HG03520 (cell line): Measurements from ENCODE around the gene NELFE.
"Not testable (repeated sequence)": the region's sequence is repeated elsewhere in the genome, so short reads cannot be mapped to it uniquely, and the experiment has no call there.

Source experiments
- ATAC-seq: cut with Tn5 transposase; IDR thresholded peaks from one replicate; pipeline ENCODE4 v1.9.1; 2021; ENCODE audit warnings: mild to moderate bottlenecking, moderate library complexity; ENCODE audit not compliant: unreplicated experiment

NELFE gene

GRCh38 chr6:31952140-31952805, 6.5 kb downstream of the NELFE start:
- ATAC-seq: no peak

- no peak for ATAC-seq
These were observed 8.7 kb downstream of the NELFE start for GRCh38 chr6:31949926-31950548.

DNA sequence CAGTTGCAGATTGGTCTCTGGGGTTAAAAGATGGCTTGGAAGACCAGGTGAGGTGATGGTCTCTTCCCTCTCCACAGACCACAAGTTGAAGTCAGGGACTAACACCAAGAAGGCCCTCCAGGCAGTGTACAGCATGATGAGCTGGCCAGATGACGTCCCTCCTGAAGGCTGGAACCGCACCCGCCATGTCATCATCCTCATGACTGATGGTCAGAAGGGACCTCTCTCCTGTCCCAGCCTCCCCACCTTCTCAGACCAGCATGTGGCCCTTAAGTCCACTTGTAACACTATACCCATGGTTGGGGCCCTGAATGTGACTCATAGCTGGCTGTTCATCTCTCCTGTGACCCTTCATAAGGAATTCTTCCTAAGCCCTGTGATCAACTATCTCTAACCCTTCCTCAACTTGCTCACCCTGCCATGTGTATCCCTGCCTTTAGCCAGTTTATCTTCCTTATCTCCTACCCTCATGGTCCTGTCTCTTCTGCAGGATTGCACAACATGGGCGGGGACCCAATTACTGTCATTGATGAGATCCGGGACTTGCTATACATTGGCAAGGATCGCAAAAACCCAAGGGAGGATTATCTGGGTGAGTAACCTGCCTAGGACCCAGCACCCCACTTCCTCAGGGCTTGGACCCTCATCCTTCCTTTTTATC, 9.9 kb downstream of the NELFE start:
- no peak for ATAC-seq

DNA sequence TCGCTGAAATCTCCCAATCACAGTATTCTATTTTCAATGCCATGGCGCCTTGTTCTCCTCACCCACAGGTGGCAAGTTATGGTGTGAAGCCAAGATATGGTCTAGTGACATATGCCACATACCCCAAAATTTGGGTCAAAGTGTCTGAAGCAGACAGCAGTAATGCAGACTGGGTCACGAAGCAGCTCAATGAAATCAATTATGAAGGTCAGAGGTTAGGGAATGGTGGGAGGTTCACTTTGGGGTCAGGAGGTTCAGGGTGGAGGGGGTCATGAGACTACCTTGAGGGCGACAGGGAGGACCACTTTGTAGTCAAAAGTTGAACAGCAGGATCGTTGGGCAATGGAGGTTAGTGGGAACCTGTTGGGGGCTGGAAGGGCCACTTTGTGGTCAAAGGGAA, 10.5 kb downstream of the NELFE start:
- no peak for ATAC-seq

DNA sequence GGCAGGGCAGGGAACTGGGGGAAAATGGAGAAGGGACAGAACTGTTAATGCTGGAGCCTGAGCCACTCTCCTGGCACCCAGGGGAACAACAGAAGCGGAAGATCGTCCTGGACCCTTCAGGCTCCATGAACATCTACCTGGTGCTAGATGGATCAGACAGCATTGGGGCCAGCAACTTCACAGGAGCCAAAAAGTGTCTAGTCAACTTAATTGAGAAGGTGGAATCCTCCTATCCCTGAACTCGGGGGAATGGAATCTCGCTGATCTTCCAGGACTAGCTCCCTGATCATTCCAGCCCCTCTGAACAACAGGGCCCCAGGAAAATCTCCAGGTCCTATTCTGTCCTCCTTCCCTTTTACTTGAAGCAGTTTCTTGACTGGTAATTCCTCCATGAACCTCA, 10.9 kb downstream of the NELFE start:
- no peak for ATAC-seq

DNA sequence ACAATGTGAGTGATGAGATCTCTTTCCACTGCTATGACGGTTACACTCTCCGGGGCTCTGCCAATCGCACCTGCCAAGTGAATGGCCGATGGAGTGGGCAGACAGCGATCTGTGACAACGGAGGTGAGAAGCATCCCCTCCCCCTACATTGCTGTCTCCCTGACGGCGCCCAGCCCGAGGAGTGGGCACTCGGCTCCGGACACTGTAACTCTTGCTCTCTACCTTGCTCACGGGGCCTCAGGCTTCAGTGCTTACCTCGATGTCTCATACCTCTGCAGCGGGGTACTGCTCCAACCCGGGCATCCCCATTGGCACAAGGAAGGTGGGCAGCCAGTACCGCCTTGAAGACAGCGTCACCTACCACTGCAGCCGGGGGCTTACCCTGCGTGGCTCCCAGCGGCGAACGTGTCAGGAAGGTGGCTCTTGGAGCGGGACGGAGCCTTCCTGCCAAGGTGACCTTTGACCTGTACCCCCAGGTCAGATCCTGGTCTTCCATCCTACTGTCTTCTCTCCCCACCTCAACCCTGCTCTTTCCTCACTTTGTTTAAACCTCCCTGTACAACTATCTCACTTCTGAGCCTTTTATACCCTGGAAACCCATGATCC, 11.6 kb downstream of the NELFE start:
- ATAC-seq: no peak

GRCh38 chr6:31946370-31946885, 12.3 kb downstream of the NELFE start:
- ATAC-seq: no peak

DNA sequence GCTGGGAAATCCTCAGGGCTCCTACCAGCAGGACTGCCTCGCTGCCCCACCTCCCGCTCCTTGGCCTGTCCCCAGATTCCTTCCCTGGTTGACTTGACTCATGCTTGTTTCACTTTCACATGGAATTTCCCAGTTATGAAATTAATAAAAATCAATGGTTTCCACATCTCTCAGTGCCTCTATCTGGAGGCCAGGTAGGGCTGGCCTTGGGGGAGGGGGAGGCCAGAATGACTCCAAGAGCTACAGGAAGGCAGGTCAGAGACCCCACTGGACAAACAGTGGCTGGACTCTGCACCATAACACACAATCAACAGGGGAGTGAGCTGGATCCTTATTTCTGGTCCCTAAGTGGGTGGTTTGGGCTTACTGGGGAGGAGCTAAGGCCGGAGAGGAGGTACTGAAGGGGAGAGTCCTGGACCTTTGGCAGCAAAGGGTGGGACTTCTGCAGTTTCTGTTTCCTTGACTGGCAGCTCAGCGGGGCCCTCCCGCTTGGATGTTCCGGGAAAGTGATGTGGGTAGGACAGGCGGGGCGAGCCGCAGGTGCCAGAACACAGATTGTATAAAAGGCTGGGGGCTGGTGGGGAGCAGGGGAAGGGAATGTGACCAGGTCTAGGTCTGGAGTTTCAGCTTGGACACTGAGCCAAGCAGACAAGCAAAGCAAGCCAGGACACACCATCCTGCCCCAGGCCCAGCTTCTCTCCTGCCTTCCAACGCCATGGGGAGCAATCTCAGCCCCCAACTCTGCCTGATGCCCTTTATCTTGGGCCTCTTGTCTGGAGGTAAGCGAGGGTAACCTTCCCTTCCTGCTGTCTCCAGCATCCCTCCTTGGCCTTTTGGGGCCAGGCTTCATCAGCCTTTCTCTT, 13.0 kb downstream of the NELFE start, which contains the start of gene CFB:
CFB (plus strand) TSS at position 589 of the 863 bp plus-strand sequence; CDS start at position 716, 127 bp downstream.
- ATAC-seq: no peak

GRCh38 chr6:31945154-31945506, 13.6 kb downstream of the NELFE start:
- no peak for ATAC-seq

GRCh38 chr6:31943742-31944141, 15.0 kb downstream of the NELFE start:
- ATAC-seq: no peak

DNA sequence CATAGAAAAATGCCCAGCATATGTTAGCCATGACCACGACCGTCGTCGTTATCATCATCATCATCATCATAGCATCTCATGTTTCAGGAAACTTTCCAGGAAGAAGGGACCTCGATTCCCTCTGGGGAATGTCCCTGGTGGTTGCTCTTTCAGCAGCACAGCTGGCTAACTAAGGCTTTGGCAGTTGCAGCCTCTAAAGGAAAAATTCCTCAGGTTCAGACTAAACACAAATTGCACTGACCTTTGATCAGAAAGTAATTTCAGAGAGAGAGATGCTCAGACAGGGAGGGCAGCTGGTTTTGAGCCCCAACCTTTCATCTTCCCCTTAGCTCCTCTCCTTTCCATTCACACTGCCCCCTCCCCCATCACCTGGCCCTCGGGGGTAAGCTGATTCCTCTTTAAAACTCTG, 18.5 kb downstream of the NELFE start:
- ATAC-seq: no peak

- no peak for ATAC-seq
These were observed 22.9 kb downstream of the NELFE start for GRCh38 chr6:31935823-31936222.

- ATAC-seq: no peak
These were observed 23.8 kb downstream of the NELFE start for GRCh38 chr6:31935021-31935420.

- no peak for ATAC-seq
These were observed 25.2 kb downstream of the NELFE start for GRCh38 chr6:31933537-31933936.

- not testable (repeated sequence) for ATAC-seq
These were observed 26.6 kb downstream of the NELFE start for GRCh38 chr6:31932137-31932536.

DNA sequence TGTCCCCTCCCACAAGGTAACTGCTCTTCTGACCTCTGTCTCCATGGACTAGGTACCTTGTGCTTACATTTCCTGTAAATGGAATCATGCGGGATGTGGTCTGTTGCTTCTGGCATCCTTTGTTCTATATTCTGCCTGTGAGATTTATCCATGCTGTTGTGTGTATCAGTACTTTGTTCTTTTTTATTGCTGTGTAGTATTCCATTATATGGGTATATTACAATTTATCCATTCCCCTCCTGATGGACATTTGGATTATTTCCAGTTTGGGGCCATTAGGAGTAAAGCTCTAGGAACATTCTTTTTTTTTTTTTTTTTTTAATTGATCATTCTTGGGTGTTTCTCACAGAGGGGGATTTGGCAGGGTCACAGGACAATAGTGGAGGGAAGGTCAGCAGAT, 27.8 kb downstream of the NELFE start:
- no peak for ATAC-seq

DNA sequence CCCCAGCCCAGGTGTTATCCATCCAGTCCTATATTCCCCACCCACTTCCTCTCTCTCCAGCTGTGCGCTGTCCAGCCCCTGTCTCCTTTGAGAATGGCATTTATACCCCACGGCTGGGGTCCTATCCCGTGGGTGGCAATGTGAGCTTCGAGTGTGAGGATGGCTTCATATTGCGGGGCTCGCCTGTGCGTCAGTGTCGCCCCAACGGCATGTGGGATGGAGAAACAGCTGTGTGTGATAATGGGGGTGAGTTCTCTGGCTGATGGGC, 30.2 kb downstream of the NELFE start:
- ATAC-seq: no peak

GRCh38 chr6:31927863-31928671, 30.7 kb downstream of the NELFE start:
- no peak for ATAC-seq

DNA sequence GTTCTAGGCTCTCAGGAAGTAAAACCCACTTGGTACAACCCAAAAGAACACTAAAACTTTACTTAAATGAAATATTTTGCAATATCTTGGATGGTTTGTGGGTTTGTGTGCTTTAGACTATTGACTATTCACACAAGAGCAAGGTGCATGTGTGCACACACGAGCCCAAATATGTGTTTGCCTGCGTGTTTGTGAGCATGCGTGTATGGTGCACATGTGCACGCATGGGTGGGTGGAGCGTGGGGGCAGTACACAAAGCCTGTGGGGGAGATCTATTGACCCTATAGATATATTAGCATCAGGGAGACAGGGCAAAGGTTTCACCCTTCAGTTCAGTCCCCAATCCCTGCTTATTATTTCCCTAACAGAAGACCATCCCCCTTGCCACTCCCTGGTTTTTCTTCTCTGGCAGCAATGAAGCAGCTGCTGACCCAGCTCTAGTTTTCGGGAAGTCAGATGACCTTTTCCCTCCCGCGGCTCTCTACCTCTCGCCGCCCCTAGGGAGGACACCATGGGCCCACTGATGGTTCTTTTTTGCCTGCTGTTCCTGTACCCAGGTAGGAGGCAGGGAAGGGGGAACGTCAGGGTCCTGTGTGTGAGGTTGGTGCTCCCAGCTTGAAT, 31.4 kb downstream of the NELFE start, which contains the start of gene C2:
C2 (plus strand) TSS at position 476 of the 621 bp plus-strand sequence; CDS start at position 512, 36 bp downstream.
- ATAC-seq: no peak

DNA sequence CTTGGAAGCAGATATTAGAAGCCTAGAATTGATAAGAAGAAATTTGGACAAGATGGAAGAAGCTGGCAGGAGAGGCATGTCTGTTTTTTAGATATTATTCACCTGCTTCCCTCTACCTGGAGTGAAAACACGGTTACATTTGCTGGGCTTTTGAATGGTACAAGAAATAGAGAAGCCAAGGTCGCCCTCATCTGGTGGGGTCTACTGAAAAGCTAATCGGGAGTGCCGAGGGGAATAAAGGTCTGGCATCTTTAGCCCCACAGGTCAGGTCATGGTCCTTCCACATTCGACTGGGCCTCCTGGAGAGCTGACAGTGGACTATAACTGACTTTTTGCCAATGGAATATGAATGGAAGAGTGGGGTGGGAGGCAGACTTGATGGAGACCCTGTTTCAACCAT, 35.8 kb downstream of the NELFE start:
- no peak for ATAC-seq
